Activated CD8-positive, alpha-beta memory T cell treated with anti-CD3 and anti-CD28 coated beads for 24 hours (primary cell): ENCODE results near the gene HLA-G.
A peak's percentile ranks its signal among the peaks of the same experiment; 100 is the strongest.

Source experiments
- DNase-seq: peaks from one replicate; pipeline ENCODE4 v3.0.0-alpha.2; 2020

Gene HLA-G

DNA sequence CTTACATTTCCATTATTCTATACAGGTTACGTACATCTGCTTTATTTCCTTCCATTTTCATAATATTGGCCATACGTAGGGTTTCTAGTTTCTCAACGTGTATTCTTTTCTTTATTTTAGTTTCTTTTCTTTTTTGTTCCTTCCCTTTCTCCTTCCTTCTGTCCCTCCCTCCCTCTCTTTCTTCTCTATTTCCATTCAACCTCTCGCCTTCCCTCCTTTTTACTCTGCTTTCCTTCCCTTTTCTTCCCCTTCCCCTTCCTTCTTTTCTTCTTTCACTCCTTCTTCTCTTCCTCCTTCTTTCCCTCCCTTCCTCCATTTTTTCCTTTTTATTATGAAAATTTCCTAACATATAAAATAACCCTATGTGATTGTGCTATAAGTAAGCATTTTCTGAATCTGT lies 8.7 kb upstream of the HLA-G start:
- no peak for DNase-seq

DNA sequence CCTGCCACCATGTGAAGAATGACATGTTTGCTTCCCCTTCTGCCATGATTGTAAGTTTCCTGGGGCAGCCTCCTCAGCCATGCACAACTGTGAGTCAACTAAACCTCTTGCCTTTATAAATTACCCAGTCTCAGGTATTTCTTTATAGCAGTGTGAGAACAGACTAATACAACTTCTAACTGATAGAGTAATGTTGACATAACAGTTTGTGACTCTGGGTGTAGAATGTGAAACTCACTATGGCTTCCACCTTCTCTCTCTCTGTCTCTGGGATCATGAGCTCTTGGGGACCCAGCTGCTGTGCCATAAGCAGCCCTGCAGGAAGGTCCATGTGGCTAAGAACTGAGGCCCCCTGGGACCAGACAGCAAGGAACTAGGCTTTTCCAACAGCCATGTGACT lies 3.5 kb upstream of the HLA-G start:
- no peak for DNase-seq

DNA sequence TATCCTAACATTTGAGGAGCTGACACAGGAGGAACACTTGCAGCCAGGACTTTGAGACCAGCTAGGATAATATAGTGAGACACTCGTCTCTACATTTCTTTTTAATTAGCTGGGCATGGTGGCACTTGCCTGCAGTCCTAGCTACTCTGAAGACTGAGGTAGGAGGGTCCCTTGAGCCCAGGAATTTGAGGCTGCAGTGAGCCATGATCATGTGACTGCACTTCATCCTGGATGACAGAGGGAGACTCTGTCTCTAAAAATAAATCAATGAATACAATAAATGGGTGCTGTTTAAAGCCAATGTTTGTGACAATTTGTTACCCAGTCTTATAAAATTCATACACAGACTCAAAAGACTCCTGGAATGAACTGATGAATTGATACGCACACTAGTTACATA lies 1.8 kb upstream of the HLA-G start:
- no peak for DNase-seq

DNA sequence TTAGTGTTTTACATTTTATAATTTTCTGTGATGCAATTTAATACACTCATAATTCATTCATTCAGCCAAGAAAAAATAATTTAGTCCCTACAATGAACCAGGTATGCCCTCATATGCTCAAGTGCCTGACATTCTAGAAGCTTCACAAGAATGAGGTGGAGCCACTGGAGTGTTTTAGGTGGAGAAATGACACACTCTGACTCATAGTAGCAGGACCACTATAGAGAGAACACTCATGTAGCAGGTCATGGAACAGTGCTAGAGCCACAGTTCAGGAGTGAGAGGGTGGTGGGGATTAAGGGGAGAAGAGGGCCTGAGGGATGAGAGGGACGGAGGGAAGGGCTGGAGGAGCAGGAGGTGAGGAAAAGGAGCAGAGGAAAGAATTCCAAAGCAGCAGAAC lies 1.4 kb upstream of the HLA-G start:
- DNase-seq = no peak

DNA sequence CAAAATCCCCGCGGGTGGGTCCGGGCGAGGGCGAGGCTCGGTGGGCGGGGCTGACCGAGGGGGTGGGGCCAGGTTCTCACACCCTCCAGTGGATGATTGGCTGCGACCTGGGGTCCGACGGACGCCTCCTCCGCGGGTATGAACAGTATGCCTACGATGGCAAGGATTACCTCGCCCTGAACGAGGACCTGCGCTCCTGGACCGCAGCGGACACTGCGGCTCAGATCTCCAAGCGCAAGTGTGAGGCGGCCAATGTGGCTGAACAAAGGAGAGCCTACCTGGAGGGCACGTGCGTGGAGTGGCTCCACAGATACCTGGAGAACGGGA lies 809 bp downstream of the HLA-G start:
- DNase-seq = peak; percentile 67

DNA sequence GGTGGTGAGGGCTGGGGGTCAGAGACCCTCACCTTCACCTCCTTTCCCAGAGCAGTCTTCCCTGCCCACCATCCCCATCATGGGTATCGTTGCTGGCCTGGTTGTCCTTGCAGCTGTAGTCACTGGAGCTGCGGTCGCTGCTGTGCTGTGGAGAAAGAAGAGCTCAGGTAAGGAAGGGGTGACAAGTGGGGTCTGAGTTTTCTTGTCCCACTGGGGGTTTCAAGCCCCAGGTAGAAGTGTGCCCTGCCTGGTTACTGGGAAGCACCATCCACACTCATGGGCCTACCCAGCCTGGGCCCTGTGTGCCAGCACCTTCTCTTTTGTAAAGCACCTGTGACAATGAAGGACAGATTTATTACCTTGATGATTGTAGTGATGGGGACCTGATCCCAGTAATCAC lies 2.1 kb downstream of the HLA-G start:
- DNase-seq = no peak

DNA sequence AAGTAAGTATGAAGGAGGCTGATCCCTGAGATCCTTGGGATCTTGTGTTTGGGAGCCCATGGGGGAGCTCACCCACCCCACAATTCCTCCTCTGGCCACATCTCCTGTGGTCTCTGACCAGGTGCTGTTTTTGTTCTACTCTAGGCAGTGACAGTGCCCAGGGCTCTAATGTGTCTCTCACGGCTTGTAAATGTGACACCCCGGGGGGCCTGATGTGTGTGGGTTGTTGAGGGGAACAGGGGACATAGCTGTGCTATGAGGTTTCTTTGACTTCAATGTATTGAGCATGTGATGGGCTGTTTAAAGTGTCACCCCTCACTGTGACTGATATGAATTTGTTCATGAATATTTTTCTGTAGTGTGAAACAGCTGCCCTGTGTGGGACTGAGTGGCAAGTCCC lies 2.8 kb downstream of the HLA-G start:
- no peak for DNase-seq

DNA sequence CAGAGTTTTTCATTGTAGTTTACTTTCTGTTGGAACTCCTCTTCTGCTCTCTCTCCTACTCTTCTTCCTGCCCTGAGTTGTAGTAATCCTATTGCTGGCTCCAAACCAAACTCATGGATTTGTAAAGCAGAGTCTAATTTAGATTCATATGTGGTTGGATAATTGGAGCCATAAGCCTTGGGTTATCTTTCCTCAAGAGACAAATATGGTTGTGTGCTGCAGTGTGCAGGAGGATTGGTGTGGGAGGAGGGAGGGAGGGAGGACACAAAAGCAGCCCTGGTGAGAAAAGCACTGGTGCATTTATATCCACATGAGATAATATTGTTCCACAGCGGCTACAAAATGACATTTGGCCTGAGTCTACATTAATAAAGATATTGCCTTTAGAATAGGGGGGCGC lies 4.2 kb downstream of the HLA-G start:
- no peak for DNase-seq

DNA sequence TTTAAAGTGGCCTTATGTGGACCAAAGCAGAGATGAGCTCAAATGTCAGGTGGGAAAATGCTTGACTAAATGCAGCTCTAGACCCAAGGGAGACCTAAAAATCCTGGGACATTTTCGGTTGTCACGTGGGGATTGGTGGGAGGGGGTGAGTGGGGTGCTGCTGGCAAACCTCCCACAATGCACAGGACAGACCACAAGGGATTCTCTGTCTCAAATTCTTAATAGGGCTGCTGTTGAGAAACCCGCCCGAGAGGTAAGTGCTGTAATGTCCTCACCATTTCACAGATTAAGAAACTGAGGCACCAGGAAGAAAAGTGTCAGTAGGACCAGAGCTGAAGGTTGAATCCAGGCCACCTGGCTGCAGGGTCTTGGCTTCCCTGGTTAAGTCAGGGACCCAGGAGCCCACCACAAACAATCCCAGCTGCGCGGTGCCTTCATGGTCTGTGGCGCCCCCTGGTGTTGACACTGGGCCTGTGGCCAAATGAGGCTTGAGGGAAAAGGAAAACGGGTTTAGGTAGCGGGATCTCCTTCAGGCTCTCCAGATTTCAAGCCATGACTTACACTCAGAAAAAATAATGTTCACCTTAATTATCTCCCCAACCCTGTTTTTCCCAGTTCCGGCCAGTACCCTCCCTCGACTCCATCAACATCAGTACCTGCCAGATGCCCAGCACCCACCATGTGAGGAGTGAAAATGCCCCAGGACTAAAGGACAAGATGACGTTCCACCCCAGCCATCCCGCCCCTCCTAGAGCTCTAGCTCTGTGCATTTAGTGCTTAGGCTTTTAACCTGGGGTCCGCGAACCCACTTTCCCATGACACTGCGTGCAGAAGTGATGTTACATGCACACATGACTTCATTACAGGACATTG lies 7.2 kb downstream of the HLA-G start:
- peak; percentile 86 for DNase-seq

DNA sequence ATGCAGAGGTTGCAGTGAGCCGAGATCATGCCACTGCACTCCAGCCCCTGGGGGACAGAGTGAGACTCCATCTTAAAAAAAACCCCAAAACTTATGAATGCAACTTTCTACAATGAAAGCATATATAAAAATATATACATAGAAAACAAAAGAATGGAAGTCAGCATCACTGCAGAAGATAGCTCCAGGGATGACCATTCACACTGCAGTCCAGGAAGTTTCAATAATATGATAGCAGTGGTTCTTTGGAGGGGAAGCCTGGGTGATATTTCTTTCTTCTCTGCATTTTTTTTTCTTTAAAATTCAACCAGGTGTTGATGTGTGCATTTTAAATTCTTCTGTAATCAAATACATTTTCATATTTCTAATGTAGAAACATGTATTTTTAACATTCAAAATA lies 12.3 kb downstream of the HLA-G start:
- no peak for DNase-seq

DNA sequence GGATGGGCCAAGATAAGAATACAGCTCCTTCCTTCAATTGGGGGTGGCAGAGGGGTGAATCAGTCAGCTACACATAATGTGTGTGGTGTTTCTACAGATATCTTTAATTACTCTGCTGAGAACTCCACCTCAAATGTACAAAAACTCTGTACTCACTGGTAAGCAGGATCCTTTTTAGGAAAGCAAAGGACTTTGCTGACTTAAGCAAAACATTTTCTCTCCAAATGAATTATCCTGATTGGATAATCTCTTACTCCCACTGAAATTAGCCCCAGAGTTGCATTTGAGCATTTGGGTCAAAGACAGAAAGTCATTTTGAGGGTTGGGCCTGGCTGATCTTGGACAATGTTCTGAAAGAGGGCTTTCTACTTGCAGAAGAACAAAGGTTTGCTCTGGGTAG lies 13.4 kb downstream of the HLA-G start:
- DNase-seq = no peak

DNA sequence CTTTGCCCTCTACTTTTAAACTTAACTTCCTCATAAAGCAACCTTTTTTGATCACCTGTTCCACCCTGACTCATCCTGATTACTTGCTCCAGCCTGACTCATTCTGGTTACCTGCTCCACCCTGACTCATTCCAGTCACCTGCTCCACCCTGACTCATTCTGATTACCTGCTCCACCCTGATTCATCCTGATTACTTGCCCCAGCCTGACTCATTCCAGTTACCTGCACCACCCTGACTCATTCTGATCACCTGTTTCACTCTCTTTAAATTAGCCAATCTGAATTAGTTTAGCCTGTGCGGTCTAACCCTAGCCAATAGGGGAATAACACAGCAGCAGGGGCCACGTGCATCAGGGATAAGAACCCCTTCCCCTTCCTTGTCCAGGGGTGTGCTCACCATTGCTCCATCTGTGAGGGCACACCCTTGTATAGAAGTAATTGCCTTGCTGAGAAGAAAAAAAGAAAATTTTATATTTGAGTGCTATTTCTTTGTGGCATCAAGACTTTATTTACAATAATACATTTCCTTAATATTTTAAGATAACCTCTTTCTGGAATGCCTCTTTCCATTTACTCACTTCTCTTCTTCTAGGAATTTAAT lies 17.9 kb downstream of the HLA-G start:
- DNase-seq = no peak

DNA sequence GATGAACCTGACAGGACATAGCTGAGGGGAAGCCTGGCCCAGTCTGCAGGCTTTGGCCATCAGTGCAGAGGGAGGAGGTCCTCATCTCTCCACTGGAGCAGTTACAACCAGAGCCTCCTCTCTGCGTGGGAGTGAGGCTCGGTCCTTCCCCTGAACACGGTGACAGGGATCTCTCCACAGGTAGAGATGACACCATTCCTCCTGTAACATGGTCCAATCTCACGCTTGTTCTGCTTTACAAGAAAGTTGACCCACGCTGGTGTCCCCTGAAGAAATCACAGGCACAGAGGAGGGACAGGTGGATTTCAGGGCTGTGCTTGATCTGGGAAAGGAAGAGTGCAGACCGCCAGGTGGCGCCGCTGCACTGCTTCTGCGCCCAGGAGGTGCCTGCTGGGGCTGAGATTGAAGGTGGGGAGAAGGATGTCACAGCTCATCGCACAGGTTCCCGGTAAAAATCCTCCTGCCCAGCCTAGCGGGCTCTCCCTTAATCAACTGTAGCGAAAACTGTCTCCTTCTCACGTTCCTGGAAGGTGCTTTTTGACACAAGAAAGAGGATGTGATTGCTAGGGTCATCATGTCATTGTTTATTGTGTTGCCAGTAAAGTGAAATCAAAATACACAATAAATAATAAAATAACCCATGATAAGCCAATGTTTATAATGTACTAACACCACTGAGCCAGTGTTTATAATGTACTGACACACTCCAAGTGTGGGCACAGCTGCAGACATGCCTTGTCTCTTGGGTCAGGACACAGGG lies 20.4 kb downstream of the HLA-G start:
- peak; percentile 96 for DNase-seq

DNA sequence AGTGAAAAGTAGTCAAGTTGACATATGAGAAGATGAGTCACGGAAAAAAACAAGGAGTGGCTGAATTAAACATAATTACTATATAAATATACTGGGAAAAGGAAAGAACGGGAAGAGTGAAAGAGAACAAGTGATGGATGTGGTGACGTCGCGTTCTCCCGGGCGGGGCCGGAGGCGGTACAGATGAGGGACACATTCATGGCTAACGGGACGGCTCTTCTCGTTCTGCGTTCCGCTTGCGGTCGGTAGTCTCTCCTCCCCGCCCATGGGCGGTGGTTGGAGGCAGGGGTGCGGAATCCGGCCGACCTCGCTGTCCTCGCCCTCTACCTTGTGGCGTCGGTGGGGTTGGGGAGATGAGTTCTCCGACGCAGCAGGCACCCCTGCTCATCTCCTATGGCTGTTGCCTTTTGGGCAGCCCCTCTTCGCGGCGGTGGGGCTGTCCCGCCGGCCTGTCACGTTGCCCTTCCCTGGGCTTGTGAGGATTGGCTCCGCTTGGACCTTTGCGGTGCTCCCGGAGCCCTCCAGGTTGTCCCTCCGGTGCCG lies 22.5 kb downstream of the HLA-G start:
- peak; percentile 63 for DNase-seq

DNA sequence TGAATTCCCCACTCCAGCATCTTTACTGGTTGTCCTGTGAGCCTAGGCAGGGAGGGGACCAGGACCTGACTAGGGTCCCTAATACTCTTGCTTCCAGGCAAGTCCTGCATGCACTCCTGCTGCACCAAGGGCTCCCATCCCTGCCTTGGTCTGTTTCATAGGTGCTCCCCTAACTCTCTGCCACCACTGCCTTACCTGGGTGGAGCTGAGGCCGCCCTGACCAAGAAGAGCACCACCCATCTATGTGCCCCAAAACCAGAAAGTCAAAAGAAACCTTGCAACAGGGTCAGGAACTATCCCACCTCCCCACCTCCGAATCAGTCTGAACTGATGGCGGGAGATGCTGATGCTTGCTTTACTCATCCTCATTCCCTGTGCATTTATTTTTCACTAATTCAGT lies 23.6 kb downstream of the HLA-G start:
- no peak for DNase-seq

DNA sequence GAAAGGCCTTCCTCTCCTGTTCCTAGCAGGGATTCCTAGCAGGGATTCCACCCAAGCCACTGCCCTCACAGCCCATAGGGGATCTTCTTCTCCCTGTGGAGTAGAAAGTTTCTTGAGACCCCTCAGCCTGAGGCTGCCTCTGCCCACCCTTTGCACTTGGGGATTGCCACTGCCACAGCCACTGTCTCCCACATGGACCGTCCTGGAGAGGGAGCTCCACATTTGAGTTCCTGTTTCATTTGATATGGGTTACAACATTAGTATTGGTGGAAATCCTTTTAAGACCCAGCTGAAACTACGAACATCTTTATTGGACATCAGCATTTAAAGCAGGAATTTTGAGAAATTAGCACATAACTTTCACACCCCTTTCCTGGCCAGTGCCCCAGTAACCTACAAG lies 25.6 kb downstream of the HLA-G start:
- DNase-seq = no peak

DNA sequence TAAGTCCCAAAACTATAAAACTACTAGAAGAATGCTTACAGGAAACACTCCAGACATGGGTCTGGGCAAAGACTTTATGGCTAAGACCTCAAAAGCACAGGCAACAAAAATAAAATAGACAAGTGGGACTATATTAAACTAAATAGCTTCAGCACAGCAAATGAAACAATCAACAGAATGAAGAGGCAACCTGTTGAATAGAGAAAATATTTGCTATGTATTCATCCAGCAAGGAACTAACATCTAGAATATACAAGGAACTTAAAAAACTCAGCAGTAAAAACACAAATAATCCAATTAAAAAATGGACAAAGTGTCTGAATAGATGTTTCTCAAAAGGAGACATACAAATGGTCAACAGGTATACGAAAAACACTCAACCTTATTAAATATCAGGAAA lies 30.4 kb downstream of the HLA-G start:
- no peak for DNase-seq

DNA sequence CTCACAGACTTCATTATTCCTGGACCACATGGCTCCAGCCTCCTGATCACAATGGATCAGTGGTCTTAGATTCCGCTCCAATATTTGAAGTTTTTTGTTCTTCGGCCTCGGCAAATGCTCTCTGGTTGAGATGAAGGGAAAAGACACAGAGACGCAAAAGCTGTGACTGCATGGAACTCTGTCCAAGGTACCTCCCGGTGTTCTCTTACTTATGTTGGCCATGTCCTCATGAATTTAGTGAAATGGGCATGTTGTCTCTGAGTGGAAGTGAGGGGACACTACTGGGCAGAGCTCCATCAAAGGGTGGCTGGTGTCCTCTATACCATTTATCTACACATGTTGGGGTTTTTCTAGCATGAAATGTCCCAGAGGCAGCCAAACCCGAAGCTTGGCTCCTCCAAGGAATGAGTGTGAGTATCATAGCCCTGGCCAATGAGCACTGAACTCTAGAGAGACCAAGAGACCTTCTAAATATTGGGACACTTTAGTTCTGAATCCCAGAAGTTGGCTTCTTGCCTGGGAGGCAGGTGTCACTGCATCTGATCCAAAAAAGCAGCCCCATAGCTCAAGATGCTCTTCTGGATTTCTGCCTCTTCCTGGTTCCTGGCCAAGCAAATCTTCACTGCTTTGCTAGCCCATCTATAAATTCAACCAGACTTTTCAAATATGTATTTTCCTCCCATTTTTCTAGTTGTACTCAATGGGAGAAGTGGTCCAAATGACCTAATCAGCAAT lies 34.1 kb downstream of the HLA-G start:
- DNase-seq = no peak

DNA sequence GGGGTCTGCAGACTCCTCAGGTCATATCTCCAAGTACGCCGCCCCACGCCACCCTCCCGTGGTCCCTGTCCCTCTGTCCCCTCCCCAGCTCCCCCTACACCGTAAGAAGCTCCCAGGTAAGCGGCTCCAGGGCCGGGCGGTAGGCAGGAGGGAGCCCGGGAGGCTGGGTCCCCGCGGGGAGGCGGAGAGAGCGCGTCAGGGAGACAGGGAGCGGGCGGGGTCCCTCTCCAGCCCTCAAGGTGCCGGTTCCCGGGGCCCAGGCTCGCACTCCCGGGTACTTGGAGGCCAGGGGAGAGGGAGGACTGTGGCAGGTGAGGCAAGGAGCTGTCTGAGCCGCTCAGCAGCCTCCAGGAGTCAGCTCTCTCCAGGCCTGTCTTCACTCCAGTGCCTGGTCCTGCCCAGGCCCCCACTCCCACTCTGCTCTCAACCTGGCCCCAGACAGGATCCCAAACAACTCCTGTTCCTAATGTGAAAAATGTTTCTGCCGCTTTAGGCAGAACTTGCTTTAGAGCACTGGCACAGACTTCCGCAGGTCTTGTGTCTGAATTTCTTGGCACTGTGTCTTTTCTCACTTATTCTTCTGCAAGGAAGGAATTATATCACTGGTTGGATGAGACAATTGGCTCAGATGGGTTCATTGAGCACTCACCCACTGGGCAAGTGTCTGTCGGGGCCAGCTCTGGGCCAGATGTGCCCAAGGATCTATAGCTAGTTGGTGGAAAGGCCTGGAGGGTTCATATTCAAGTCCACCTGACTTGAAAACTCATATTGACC lies 36.6 kb downstream of the HLA-G start:
- no peak for DNase-seq

DNA sequence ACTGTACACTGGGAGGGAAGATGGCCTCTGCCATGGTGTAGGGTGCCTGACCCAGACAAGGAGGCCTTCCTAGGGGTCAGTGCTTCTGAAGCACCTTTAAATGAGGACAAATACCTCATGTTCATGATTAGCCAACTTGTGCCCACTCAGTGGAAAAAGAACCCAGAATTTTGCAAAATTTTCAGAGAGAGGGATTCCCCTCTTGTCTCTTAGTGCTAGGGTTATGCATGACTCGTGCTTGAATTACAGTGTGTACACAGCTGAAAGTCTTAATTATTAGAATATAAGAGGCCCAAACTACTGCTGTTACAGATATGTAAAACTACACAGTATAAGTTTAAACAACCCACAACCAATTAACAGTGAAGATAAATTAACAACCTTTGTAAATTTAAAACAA lies 38.0 kb downstream of the HLA-G start:
- no peak for DNase-seq

DNA sequence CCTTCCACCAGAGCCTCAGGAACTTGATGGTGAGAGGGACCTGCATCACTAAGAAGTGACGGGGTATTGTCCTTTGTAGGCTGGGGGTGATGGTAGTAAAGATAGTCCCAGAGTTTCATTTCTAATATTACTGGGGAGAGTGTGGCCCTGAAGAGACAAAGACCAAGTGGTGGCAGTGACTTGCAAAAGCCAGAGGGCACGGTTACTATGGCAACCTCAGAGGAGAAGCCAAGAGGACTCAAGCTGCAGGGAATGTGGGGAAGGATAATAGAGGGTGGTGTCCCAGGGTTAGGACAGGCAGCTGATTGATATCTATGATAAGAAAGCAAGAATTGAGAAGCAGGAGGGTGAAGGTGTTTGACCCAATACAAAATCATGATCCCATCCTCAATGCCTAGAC lies 42.5 kb downstream of the HLA-G start:
- DNase-seq = no peak

DNA sequence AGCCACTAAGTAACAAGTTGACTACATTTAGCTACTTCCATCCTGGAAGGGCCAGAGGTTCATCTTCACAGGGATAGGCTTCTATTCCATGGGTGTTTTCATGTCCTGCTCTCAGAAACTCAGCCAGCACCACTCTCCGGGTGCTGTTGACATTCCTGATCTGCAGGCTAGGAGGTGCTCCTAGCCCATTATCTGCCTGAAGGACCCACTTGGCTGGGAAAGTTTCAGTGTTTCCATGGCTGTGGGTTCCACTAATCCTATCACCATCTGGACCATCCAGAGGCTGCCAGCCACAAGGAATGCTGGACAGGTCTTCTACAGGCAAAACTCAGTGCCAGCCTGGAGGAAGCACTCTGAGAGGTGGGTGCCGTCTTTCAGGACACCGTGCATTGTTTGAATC lies 45.2 kb downstream of the HLA-G start:
- DNase-seq = no peak
